Activated naive CD8-positive, alpha-beta T cell treated with anti-CD3 and anti-CD28 coated beads for 36 hours (primary cell): ENCODE data around the gene WDR45B. TPM values are rescaled to one million over a fixed set of nuclear protein-coding genes. Genes with fewer than 3 reads are reported as not detected.
"Not testable (repeated sequence)": the region's sequence is repeated elsewhere in the genome, so short reads cannot be mapped to it uniquely, and the experiment has no call there.

Experiments used
- DNase-seq: peaks from one replicate; pipeline ENCODE4 v3.0.0; 2021
- H3K27ac Mint-ChIP-seq: one replicate; pipeline ENCODE4 v1.8.0; 2022; ENCODE audit warnings: mild to moderate bottlenecking, moderate library complexity, mixed read lengths
- H3K27me3 Mint-ChIP-seq: one replicate; pipeline ENCODE4 v1.8.0; 2022; ENCODE audit warnings: mild to moderate bottlenecking, mixed read lengths
- H3K36me3 Mint-ChIP-seq: one replicate; pipeline ENCODE4 v1.8.0; 2021; ENCODE audit warnings: mild to moderate bottlenecking, mixed read lengths
- H3K4me1 Mint-ChIP-seq: one replicate; pipeline ENCODE4 v1.8.0; 2021; ENCODE audit warnings: mixed read lengths
- H3K4me3 Mint-ChIP-seq: one replicate; pipeline ENCODE4 v1.8.0; 2022; ENCODE audit warnings: mild to moderate bottlenecking, moderate library complexity, mixed read lengths
- H3K9me3 Mint-ChIP-seq: one replicate; pipeline ENCODE4 v1.8.0; 2022; ENCODE audit warnings: mixed read lengths
- total RNA-seq, 2 experiments: library from RNA; stranded (reverse); gene quantifications; one replicate each; pipeline ENCODE4 v1.2.3, GENCODE V29; 2021

WDR45B gene
- total RNA-seq, 2 experiments from 2014 or later, result 60.3 to 61.1 TPM

GRCh38 chr17:82593590-82594087 is 54.6 kb downstream of the WDR45B start:
- Mint-ChIP-seq H3K4me3 (peak overlapping the region; percentile 78), H3K27ac (peak overlapping the region; percentile 64), H3K27me3 (no peaks in the 10 kb centered on the region), H3K9me3 (no peaks in the 10 kb centered on the region), H3K36me3 (peaks cover 16% of the 10 kb centered on the region), H3K4me1 (peaks cover 30% of the 10 kb centered on the region)
- no peak for DNase-seq

DNA sequence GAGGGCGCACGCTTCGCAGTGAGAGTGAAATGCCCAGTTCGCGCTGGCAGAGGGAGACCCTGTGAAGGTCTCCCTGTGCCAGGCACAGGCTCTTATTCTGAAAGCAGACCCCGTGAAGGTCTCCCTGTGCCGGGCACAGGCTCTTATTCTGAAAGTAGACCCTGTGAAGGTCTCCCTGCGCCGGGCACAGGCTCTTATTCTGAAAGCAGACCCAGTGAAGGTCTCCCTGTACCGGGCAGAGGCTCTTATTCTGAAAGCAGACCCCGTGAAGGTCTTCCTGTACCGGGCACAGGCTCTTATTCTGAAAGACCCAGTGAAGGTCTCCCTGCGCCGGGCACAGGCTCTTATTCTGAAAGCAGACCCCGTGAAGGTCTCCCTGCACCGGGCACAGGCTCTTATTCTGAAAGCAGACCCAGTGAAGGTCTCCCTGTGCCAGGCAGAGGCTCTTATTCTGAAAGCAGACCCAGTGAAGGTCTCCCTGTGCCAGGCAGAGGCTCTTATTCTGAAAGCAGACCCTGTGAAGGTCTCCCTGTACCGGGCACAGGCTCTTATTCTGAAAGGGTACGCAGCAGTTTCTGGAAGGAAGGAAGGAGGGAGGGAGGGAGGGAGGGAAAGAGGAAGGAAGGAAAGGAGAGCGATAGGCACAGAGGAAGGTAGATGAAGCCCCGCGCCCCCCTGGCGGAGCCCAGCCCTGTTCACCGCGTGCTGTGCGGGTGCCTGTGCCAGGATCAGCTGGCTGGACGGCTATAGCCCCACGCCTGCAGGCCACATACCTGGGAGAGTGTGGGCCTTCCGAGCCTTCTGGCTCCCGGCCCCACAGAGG is 55.3 kb downstream of the WDR45B start:
- DNase-seq, result peak; percentile 45
- Mint-ChIP-seq H3K9me3 (no peaks in the 10 kb centered on the region), H3K4me1 (peaks cover 36% of the 10 kb centered on the region), H3K36me3 (peaks cover 22% of the 10 kb centered on the region), H3K27ac (peak overlapping the region; percentile 64), H3K4me3 (peak overlapping the region; percentile 78), H3K27me3 (no peaks in the 10 kb centered on the region)

DNA sequence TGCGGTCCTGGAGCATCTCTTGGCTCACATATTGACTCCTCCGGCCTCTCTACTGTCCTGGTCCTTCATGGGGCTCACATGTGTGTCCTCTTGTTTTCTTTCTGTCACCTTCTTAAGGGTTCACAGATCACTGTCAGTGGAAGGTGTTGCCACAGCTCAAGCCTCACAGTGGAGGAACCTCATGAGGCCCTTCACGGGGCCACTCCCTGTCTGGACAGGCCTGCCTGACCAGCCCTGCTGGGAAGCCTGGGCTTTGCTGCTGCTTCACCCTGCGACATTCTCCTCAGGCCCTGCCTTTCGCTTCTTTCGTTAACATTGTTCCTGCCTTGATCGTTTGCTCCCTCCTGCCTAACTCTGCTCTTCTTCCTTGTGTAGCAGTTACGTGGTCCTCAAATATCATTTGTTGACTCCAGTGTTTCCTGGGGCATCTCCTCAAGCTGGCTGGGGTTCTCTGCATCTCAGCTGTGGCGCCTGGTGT is 55.9 kb downstream of the WDR45B start:
- peaks cover 25% of the 10 kb centered on the region for H3K36me3 Mint-ChIP-seq
- peak overlapping the region; percentile 64 for H3K27ac Mint-ChIP-seq
- no peak for DNase-seq
- H3K27me3 Mint-ChIP-seq, result no peaks in the 10 kb centered on the region
- peaks cover 40% of the 10 kb centered on the region for H3K4me1 Mint-ChIP-seq
- peak overlapping the region; percentile 78 for H3K4me3 Mint-ChIP-seq
- H3K9me3 Mint-ChIP-seq, result no peaks in the 10 kb centered on the region

DNA sequence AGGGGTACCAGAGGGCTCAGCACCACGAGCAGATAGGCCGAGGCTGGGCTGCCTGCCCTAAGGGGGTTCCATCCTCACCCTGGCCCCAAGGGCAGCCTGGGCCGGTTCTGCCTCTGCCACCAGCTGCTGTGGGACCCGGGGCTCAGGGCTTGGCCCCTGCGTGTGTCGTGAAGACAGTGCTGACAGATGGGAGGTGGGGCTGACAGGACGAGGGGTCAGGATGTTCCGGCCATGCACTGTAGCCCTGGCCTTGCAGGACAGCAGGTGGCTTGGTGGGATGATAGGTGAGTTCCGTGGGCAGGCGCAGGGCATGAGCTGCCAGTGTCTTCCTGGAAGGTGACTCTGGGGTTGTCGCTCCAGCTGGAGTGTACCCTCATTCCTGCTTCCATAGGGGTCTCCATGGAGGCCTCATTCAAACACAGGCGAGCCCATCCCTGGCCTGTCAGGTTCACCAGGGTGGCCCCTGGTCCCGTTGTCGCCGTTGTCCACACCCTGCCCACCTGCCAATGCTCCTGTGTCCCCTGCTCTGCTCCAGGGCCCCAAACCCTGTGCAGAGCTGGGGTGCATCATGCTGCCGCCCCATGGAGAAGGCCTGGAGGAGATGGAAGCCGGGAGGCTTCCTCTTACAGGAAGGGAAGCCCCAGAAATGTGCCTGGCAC is 57.2 kb downstream of the WDR45B start:
- Mint-ChIP-seq H3K27ac (peak overlapping the region; percentile 64), H3K27me3 (no peaks in the 10 kb centered on the region), H3K4me3 (no peak overlapping the region), H3K36me3 (peaks cover 32% of the 10 kb centered on the region), H3K4me1 (peaks cover 41% of the 10 kb centered on the region), H3K9me3 (no peaks in the 10 kb centered on the region)
- no peak for DNase-seq

GRCh38 chr17:82590216-82590615 is 58.0 kb downstream of the WDR45B start:
- peaks cover 45% of the 10 kb centered on the region for H3K4me1 Mint-ChIP-seq
- no peak for DNase-seq
- peaks cover 37% of the 10 kb centered on the region for H3K36me3 Mint-ChIP-seq
- H3K9me3 Mint-ChIP-seq, result no peaks in the 10 kb centered on the region
- H3K27ac Mint-ChIP-seq, result peak overlapping the region; percentile 58
- no peak overlapping the region for H3K4me3 Mint-ChIP-seq
- no peaks in the 10 kb centered on the region for H3K27me3 Mint-ChIP-seq

- DNase-seq, result no peak
- peaks cover 39% of the 10 kb centered on the region for H3K36me3 Mint-ChIP-seq
- H3K27me3 Mint-ChIP-seq, result no peaks in the 10 kb centered on the region
- peak overlapping the region; percentile 58 for H3K27ac Mint-ChIP-seq
- H3K9me3 Mint-ChIP-seq, result no peaks in the 10 kb centered on the region
- peaks cover 46% of the 10 kb centered on the region for H3K4me1 Mint-ChIP-seq
- no peak overlapping the region for H3K4me3 Mint-ChIP-seq
Observed at GRCh38 chr17:82589851-82590180, 58.4 kb downstream of the WDR45B start.

GRCh38 chr17:82588266-82589175 is 59.7 kb downstream of the WDR45B start:
- Mint-ChIP-seq H3K4me1 (peaks cover 43% of the 10 kb centered on the region), H3K36me3 (peaks cover 46% of the 10 kb centered on the region), H3K27me3 (no peaks in the 10 kb centered on the region), H3K27ac (peak overlapping the region; percentile 54), H3K4me3 (no peak overlapping the region), H3K9me3 (no peaks in the 10 kb centered on the region)
- DNase-seq, result no peak

DNA sequence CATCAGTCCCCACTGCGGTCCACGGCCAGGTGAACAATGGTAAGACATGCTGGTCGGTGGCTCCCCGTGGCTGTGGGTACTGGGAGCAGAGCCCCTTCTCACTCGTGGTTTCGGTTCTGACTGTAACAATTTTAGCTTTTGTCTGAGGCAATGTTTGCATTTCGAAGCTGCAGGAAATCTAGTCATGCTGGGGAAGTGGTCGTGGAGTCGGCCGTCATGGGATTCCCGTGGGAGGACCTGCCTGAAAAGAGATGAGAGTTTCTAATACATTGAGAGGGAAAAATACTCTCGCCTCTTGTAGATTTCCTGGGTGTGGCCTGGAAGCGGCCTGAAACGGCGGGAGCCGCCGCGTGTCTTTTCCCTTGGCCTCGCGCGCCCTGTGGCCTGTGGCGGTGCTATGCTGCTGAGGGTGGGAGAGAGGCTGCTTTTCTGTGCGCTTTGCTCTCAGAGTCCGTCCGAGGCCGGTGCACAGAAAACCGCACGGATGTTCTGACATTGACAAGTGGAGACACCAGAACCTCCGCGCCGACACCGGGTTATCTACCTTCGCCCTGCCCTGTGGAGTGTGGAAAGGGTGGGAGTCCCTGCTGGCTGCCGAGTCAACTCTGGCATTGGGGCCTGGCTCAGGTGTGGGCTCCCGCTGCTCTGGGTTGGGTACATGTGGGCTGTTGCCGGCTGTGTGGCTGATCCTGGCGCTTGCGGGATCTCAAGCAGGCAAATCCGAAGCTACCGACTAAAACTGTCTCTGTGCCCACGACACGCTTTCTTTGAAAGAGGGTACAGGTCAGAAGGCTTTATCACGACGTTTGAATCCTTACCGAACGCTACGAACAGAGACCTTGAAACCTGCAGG is 60.8 kb downstream of the WDR45B start:
- H3K36me3 Mint-ChIP-seq, result peaks cover 45% of the 10 kb centered on the region
- DNase-seq, result no peak
- H3K27ac Mint-ChIP-seq, result peak overlapping the region; percentile 25
- no peaks in the 10 kb centered on the region for H3K9me3 Mint-ChIP-seq
- no peak overlapping the region for H3K4me3 Mint-ChIP-seq
- H3K4me1 Mint-ChIP-seq, result peaks cover 35% of the 10 kb centered on the region
- no peaks in the 10 kb centered on the region for H3K27me3 Mint-ChIP-seq

GRCh38 chr17:82586576-82587233 is 61.5 kb downstream of the WDR45B start:
- H3K9me3 Mint-ChIP-seq, result no peaks in the 10 kb centered on the region
- no peak overlapping the region for H3K27ac Mint-ChIP-seq
- no peaks in the 10 kb centered on the region for H3K27me3 Mint-ChIP-seq
- no peak overlapping the region for H3K4me3 Mint-ChIP-seq
- H3K36me3 Mint-ChIP-seq, result peaks cover 42% of the 10 kb centered on the region
- DNase-seq, result no peak
- H3K4me1 Mint-ChIP-seq, result peaks cover 28% of the 10 kb centered on the region

GRCh38 chr17:82585935-82586575 is 62.2 kb downstream of the WDR45B start:
- H3K4me1 Mint-ChIP-seq, result peaks cover 26% of the 10 kb centered on the region
- DNase-seq, H3K27me3 Mint-ChIP-seq, H3K4me3 Mint-ChIP-seq, H3K9me3 Mint-ChIP-seq: not testable (repeated sequence)
- H3K36me3 Mint-ChIP-seq, result peaks cover 42% of the 10 kb centered on the region
- peak overlapping the region; percentile 67 for H3K27ac Mint-ChIP-seq

GRCh38 chr17:82583720-82584234 is 64.5 kb downstream of the WDR45B start:
- H3K36me3 Mint-ChIP-seq, result peaks cover 42% of the 10 kb centered on the region
- peak; percentile 63 for DNase-seq
- H3K9me3 Mint-ChIP-seq, result no peaks in the 10 kb centered on the region
- H3K27ac Mint-ChIP-seq, result peak overlapping the region; percentile 71
- H3K4me1 Mint-ChIP-seq, result peaks cover 21% of the 10 kb centered on the region
- no peak overlapping the region for H3K4me3 Mint-ChIP-seq
- no peaks in the 10 kb centered on the region for H3K27me3 Mint-ChIP-seq

DNA sequence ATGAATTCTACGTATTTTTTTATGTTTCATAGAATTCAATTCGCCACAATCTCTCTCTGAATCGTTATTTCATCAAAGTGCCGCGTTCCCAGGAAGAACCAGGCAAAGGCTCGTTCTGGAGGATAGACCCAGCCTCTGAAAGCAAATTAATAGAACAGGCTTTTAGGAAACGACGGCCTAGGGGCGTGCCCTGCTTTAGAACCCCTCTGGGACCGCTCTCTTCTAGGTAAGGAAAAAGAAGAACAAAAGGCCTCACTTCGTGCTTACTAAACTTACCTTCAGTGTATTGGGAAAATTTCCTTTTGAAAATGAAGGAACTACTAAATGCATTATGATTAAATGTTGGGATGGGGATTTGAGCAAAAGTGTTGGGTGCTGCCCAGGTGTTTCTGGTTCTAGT is 65.5 kb downstream of the WDR45B start:
- DNase-seq, result no peak
- Mint-ChIP-seq H3K27ac (no peak overlapping the region), H3K27me3 (no peaks in the 10 kb centered on the region), H3K9me3 (no peaks in the 10 kb centered on the region), H3K4me1 (peaks cover 12% of the 10 kb centered on the region), H3K4me3 (no peak overlapping the region), H3K36me3 (peaks cover 38% of the 10 kb centered on the region)

DNA sequence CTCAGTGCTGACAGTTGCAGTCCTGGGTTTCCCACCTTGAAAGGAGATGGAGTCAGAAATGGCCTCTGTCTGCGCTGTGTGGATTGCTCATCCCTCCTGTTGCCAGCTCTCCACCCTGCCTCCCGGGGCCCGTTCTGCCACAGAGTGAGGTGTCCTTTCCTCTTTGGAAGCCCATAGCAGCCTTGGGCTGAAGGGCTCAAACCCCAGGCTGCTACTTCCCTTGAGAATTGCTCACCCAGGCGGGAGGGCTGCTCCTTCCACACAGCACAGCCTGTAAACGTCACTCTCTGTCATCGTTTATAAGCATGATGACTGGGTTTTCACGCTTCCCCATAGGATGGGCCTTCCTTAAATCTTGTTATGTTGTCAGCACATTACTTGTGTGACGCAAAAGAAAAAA is 66.0 kb downstream of the WDR45B start:
- Mint-ChIP-seq H3K27me3 (no peaks in the 10 kb centered on the region), H3K9me3 (no peaks in the 10 kb centered on the region), H3K4me1 (peaks cover 11% of the 10 kb centered on the region), H3K36me3 (peaks cover 34% of the 10 kb centered on the region), H3K27ac (no peak overlapping the region), H3K4me3 (no peak overlapping the region)
- no peak for DNase-seq
